ENCODE data around the gene STXBP1. TPM values are rescaled to one million over a fixed set of nuclear protein-coding genes. Genes with fewer than 3 reads are reported as not detected.

The STXBP1 gene
- total and polyA plus RNA-seq, 9 of the 15 experiments (the other 6 are each of a cell fraction or from before 2014, with no cell fraction given), result 4.6 to 35.1 (median 9.7) TPM

DNA sequence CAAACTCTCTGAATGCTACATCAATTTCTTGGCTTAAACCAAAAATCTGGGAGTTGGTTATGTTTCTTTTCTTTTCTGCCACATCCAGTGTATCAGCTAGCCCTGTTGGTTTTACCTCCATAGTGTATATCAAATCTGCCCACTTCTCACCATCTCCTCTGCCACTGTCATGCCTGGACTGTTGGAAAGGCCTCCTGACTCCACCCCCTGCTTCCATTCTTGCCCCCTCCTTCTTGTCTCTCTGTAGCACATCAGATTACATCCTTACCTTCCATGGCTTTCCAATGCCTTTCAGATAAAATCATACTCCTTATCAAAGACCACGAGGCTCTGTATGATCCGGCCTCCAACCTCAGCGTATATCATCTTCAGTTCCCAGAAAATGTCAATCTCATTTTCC is 35.4 kb downstream of the STXBP1 start (continued):
- TF ChIP-seq E2F4 (CRISPR knock-in tag; IDR thresholded peaks at IDR 0.05; ENCODE audit: low read depth) (no peak), EP300 (IDR thresholded peaks at IDR 0.05; ENCODE audit: low read length) (no peak), EWSR1 (IDR thresholded peaks at IDR 0.05; ENCODE audit: borderline replicate concordance, low read depth, partially characterized antibody) (no peak), HNRNPLL (IDR thresholded peaks at IDR 0.05; ENCODE audit: low read depth, low read length, poor library complexity, severe bottlenecking) (no peak), HMGN3 (IDR thresholded peaks at IDR 0.05; ENCODE audit: borderline replicate concordance, extremely low read depth, insufficient read length, low read depth, low read length) (no peak), SMARCE1 (IDR thresholded peaks at IDR 0.05) (no peak), BMI1 (IDR thresholded peaks at IDR 0.05; ENCODE audit: low read length) (no peak), ZNF398 (CRISPR knock-in tag; IDR thresholded peaks at IDR 0.05) (no peak), ZNF253 (CRISPR knock-in tag; conservative IDR thresholded peaks at IDR 0.05) (no peak)

Data from K562 (cell line).